ENCODE results near the gene SF3B4.

Gene SF3B4, protein sequence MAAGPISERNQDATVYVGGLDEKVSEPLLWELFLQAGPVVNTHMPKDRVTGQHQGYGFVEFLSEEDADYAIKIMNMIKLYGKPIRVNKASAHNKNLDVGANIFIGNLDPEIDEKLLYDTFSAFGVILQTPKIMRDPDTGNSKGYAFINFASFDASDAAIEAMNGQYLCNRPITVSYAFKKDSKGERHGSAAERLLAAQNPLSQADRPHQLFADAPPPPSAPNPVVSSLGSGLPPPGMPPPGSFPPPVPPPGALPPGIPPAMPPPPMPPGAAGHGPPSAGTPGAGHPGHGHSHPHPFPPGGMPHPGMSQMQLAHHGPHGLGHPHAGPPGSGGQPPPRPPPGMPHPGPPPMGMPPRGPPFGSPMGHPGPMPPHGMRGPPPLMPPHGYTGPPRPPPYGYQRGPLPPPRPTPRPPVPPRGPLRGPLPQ

DNA sequence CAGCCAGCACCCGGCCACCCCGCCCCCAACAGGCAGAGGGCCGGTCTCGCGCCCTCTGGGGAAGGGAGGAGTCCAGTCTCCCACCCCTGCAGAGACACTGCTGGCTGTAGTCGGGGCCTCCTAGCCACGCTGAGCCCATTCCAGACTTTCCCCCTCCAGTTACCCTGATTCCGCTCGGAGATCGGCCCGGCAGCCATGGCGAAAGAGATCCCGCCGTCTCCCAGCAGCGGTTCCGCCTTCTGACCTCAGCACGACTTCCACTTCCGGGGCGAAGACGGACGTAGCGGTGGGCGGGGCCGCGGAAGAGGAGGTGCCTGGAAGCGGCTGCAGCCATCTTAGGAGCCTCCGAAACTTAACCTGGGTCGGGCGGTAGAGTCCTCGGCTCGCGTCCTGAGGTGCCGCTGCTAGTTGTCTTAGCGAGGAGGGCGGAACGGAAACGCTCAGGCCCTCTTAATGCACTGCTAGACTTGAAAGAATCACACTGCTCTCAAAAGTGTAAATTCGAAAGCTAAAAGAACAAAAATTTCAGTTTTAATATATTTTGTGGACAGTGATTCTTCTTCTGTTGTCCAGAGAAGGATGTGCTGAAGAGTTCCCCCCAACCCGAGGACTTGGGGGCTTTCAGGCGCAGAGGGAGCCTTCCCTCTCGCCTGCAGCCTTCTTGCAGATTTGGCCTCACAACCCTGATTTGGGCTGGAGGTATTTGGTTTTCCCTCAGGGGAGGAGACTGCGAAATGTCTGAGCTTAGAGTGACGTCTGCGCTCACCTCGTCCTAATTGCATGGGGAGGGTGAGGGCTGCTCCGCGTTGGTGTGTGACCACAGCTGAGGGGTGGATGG lies at the start of gene SF3B4:
TSS of gene SF3B4 (minus strand) at position 241 of the 838 bp plus-strand sequence. CDS start at position 197, 44 bp downstream.
- Histone ChIP-seq H3K4me3 (ENCODE audit: low read depth, low read length) (peak within 1 kb of the TSS; percentile 98), H3K4me1 (ENCODE audit: control insufficient read depth, insufficient read depth, low read length, unreplicated experiment) (peaks cover 46% of the 10 kb centered on the region), H3K36me3 (ENCODE audit: insufficient read depth, low read length) (peaks cover 37% of the 10 kb centered on the region), H2AFZ (ENCODE audit: low read length, unreplicated experiment) (peak within 1 kb of the TSS; percentile 71), H3K27me3 (ENCODE audit: insufficient read depth, low read length) (no peaks in the 10 kb centered on the region), H3K27ac (ENCODE audit: low read depth, low read length) (peak within 1 kb of the TSS; percentile 82), H3K79me2 (ENCODE audit: control insufficient read depth, insufficient read depth, low read length, unreplicated experiment) (peaks cover 32% of the 10 kb centered on the region)

DNA sequence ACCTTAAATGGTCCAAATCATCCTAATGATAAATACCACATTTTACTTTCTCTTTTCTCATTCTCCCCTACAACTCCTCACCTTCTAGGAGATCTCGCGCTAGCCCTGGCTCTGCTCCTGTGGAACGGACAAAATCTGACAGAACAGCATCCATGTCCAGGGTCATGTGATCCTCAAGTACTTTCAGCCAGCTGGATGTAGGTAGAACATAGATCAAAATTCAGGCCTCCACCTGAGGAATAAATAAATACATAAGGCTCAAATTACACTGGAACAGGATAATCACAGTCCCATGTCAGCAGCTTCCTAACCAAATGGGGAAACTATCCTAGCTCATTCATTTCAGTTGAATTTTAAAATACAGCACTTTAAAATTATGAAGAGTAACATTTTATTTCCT lies 49.7 kb upstream of the SF3B4 start:
- Histone ChIP-seq H3K27ac (ENCODE audit: low read depth, low read length) (no peak overlapping the region), H2AFZ (ENCODE audit: low read length, unreplicated experiment) (no peak overlapping the region), H3K4me3 (ENCODE audit: low read depth, low read length) (no peak overlapping the region), H3K36me3 (ENCODE audit: insufficient read depth, low read length) (peaks cover 11% of the 10 kb centered on the region), H3K4me1 (ENCODE audit: control insufficient read depth, insufficient read depth, low read length, unreplicated experiment) (peaks cover 20% of the 10 kb centered on the region), H3K27me3 (ENCODE audit: insufficient read depth, low read length) (no peaks in the 10 kb centered on the region), H3K79me2 (ENCODE audit: control insufficient read depth, insufficient read depth, low read length, unreplicated experiment) (peaks cover 41% of the 10 kb centered on the region)

- H3K36me3 ChIP-seq (ENCODE audit: insufficient read depth, low read length): peaks cover 20% of the 10 kb centered on the region
- no peaks in the 10 kb centered on the region for H3K27me3 ChIP-seq (ENCODE audit: insufficient read depth, low read length)
- H2AFZ ChIP-seq (ENCODE audit: low read length, unreplicated experiment): no peak overlapping the region
- H3K79me2 ChIP-seq (ENCODE audit: control insufficient read depth, insufficient read depth, low read length, unreplicated experiment): peaks cover 7% of the 10 kb centered on the region
- H3K4me1 ChIP-seq (ENCODE audit: control insufficient read depth, insufficient read depth, low read length, unreplicated experiment): no peaks in the 10 kb centered on the region
- H3K27ac ChIP-seq (ENCODE audit: low read depth, low read length): no peak overlapping the region
- no peak overlapping the region for H3K4me3 ChIP-seq (ENCODE audit: low read depth, low read length)
Observed at GRCh38 chr1:149972547-149972946, 44.9 kb upstream of the SF3B4 start.

DNA sequence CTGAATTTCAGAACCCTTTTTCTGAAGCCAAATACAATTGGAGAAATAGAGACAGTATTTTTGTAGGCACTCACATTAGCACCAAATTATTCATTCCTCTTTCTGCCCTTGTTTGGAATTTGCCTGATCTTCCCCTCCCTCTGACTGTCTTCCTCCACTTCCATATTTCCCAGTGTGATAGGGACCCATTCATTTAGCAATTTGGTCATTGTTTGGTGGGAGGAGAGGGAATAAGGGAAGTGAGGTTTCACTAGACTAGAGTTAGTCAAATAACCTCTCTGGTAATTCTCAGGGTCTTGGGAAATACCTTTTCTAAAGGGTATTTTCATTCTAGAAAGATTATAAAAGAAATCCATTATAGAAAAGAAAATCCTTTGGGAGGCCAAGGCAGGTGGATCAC lies 40.0 kb upstream of the SF3B4 start:
- H3K27me3 ChIP-seq (ENCODE audit: insufficient read depth, low read length): no peaks in the 10 kb centered on the region
- no peak overlapping the region for H2AFZ ChIP-seq (ENCODE audit: low read length, unreplicated experiment)
- no peaks in the 10 kb centered on the region for H3K79me2 ChIP-seq (ENCODE audit: control insufficient read depth, insufficient read depth, low read length, unreplicated experiment)
- H3K4me3 ChIP-seq (ENCODE audit: low read depth, low read length): no peak overlapping the region
- H3K36me3 ChIP-seq (ENCODE audit: insufficient read depth, low read length): peaks cover 30% of the 10 kb centered on the region
- H3K27ac ChIP-seq (ENCODE audit: low read depth, low read length): no peak overlapping the region
- peaks cover 5% of the 10 kb centered on the region for H3K4me1 ChIP-seq (ENCODE audit: control insufficient read depth, insufficient read depth, low read length, unreplicated experiment)

DNA sequence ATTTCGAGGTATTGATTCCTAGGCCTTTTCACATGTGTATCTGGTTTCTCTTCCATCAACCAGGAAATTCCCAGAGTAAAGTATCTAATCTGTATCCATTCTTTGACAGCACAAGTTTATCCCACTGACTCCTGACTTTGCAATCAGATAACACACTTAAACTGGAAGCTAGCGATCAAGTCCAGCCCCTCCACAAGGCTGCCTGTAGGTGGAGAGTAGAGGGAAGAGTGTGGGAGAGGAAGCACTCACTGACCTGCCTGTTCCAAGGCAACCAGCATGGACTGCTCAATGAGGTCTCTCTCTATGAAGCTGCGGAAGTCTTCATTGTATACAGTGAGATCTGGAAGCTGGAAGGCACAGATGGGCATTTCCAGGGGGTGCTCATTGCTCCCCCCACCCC lies 39.4 kb upstream of the SF3B4 start:
- Histone ChIP-seq H3K27me3 (ENCODE audit: insufficient read depth, low read length) (no peaks in the 10 kb centered on the region), H3K36me3 (ENCODE audit: insufficient read depth, low read length) (peaks cover 30% of the 10 kb centered on the region)

GRCh38 chr1:149966405-149966804 lies 38.8 kb upstream of the SF3B4 start:
- Histone ChIP-seq H3K27ac (ENCODE audit: low read depth, low read length) (no peak overlapping the region), H3K79me2 (ENCODE audit: control insufficient read depth, insufficient read depth, low read length, unreplicated experiment) (no peaks in the 10 kb centered on the region), H2AFZ (ENCODE audit: low read length, unreplicated experiment) (no peak overlapping the region), H3K36me3 (ENCODE audit: insufficient read depth, low read length) (peaks cover 30% of the 10 kb centered on the region), H3K27me3 (ENCODE audit: insufficient read depth, low read length) (no peaks in the 10 kb centered on the region), H3K4me1 (ENCODE audit: control insufficient read depth, insufficient read depth, low read length, unreplicated experiment) (peaks cover 11% of the 10 kb centered on the region), H3K4me3 (ENCODE audit: low read depth, low read length) (no peak overlapping the region)

More for the DNA sequence above, 39.4 kb upstream of the SF3B4 start:
- Histone ChIP-seq H3K79me2 (ENCODE audit: control insufficient read depth, insufficient read depth, low read length, unreplicated experiment) (no peaks in the 10 kb centered on the region), H3K4me3 (ENCODE audit: low read depth, low read length) (no peak overlapping the region), H3K27ac (ENCODE audit: low read depth, low read length) (no peak overlapping the region), H2AFZ (ENCODE audit: low read length, unreplicated experiment) (no peak overlapping the region), H3K4me1 (ENCODE audit: control insufficient read depth, insufficient read depth, low read length, unreplicated experiment) (peaks cover 11% of the 10 kb centered on the region)

DNA sequence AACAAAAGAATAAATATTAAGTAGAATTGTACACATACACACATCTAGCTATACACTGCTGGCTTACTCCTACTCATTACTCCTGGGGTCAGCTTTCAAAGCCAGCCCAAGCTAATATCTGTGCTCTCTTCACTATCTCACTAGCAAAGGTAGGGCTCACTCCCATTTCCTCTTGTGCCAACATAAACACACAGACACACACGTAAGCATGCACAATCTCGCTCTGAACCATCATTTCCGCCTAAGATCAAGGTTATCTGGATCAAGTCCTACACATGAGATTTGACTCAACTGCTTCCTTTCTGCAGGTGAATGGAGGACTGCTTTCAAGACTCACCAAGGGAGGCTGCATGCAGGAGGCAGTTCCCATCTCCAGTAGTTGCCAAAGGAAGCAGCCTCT lies 37.8 kb upstream of the SF3B4 start:
- Histone ChIP-seq H3K36me3 (ENCODE audit: insufficient read depth, low read length) (peaks cover 22% of the 10 kb centered on the region; the same call in 1 of the 2 replicates), H2AFZ (ENCODE audit: low read length, unreplicated experiment) (no peak overlapping the region), H3K4me3 (ENCODE audit: low read depth, low read length) (no peak overlapping the region), H3K27ac (ENCODE audit: low read depth, low read length) (no peak overlapping the region), H3K79me2 (ENCODE audit: control insufficient read depth, insufficient read depth, low read length, unreplicated experiment) (no peaks in the 10 kb centered on the region), H3K27me3 (ENCODE audit: insufficient read depth, low read length) (no peaks in the 10 kb centered on the region), H3K4me1 (ENCODE audit: control insufficient read depth, insufficient read depth, low read length, unreplicated experiment) (peaks cover 11% of the 10 kb centered on the region)

- peaks cover 11% of the 10 kb centered on the region for H3K4me1 ChIP-seq (ENCODE audit: control insufficient read depth, insufficient read depth, low read length, unreplicated experiment)
- H2AFZ ChIP-seq (ENCODE audit: low read length, unreplicated experiment): no peak overlapping the region
- peaks cover 33% of the 10 kb centered on the region for H3K36me3 ChIP-seq (ENCODE audit: insufficient read depth, low read length)
- no peak overlapping the region for H3K4me3 ChIP-seq (ENCODE audit: low read depth, low read length)
- no peaks in the 10 kb centered on the region for H3K27me3 ChIP-seq (ENCODE audit: insufficient read depth, low read length)
- H3K79me2 ChIP-seq (ENCODE audit: control insufficient read depth, insufficient read depth, low read length, unreplicated experiment): no peaks in the 10 kb centered on the region
- H3K27ac ChIP-seq (ENCODE audit: low read depth, low read length): peak overlapping the region; percentile 58
Observed at GRCh38 chr1:149963358-149963757, 35.8 kb upstream of the SF3B4 start.

DNA sequence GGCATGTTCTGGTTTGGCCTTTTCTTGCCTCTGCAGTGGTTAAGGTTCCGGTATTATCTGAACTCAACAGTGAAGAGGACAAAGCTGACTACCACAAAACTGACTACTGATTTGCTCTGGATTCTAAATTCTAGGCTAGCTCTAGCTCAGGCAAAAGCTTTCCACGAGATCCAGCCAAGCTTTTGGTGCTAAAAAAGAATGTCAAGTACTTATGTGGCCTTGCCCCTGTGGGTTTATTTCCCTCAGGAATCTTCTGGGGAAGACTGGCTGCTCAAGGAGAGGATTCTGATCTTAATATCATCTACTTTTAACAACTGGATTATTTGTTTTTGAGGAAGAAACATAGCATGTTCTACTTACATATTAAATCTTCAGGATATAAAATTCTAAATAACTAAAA lies 35.1 kb upstream of the SF3B4 start:
- Histone ChIP-seq H3K79me2 (ENCODE audit: control insufficient read depth, insufficient read depth, low read length, unreplicated experiment) (no peaks in the 10 kb centered on the region), H3K27ac (ENCODE audit: low read depth, low read length) (peak overlapping the region; percentile 58), H2AFZ (ENCODE audit: low read length, unreplicated experiment) (peak overlapping the region; percentile 64), H3K4me1 (ENCODE audit: control insufficient read depth, insufficient read depth, low read length, unreplicated experiment) (peaks cover 11% of the 10 kb centered on the region), H3K4me3 (ENCODE audit: low read depth, low read length) (no peak overlapping the region), H3K36me3 (ENCODE audit: insufficient read depth, low read length) (peaks cover 33% of the 10 kb centered on the region), H3K27me3 (ENCODE audit: insufficient read depth, low read length) (no peaks in the 10 kb centered on the region)

GRCh38 chr1:149962039-149962647 lies 34.5 kb upstream of the SF3B4 start:
- Histone ChIP-seq H3K79me2 (ENCODE audit: control insufficient read depth, insufficient read depth, low read length, unreplicated experiment) (no peaks in the 10 kb centered on the region), H3K4me1 (ENCODE audit: control insufficient read depth, insufficient read depth, low read length, unreplicated experiment) (peaks cover 11% of the 10 kb centered on the region), H3K36me3 (ENCODE audit: insufficient read depth, low read length) (peaks cover 28% of the 10 kb centered on the region), H3K27ac (ENCODE audit: low read depth, low read length) (peak overlapping the region; percentile 58), H3K27me3 (ENCODE audit: insufficient read depth, low read length) (no peaks in the 10 kb centered on the region), H2AFZ (ENCODE audit: low read length, unreplicated experiment) (peak overlapping the region; percentile 64), H3K4me3 (ENCODE audit: low read depth, low read length) (no peak overlapping the region)

Data from ACC112 (cell line).